ENCODE data around the gene DRAXIN.

The DRAXIN gene

DNA sequence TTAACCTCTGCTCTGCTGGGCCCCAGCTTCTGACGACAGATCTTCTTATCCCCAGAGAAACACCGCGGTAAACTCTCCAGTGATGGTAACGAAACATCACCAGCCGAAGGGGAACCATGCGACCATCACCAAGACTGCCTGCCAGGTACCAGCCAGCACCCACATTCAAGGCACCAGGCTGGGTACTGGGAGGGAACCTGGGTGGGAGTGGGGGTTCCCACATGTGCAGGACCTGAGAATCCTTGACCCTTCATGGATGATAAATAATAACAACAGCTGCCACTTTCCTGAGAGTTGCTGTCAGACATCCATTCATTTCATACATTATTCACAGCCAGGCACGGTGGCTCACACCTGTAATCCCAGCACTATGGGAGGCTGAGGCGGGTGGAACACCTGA lies 20.8 kb downstream of the DRAXIN start:
- no peak for DNase-seq

DNA sequence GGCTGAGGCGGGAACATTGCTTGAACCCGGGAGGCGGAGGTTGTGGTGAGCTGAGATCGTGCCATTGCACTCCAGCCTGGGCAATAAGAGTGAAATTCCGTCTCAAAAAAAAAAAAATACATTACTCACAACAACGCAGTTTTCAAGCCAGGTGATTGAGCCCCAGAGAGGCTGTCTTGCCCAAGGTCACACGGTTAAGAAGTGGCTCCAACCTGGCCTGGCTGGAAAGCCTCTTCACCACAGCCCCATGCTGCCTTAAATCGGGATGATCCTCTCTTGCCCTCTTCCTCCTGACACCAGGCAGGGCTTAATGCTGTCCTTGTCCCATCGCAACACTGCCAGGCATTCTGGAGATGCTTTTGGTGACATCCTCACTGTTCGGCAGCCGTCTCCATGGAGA lies 21.6 kb downstream of the DRAXIN start:
- DNase-seq, result no peak

DNA sequence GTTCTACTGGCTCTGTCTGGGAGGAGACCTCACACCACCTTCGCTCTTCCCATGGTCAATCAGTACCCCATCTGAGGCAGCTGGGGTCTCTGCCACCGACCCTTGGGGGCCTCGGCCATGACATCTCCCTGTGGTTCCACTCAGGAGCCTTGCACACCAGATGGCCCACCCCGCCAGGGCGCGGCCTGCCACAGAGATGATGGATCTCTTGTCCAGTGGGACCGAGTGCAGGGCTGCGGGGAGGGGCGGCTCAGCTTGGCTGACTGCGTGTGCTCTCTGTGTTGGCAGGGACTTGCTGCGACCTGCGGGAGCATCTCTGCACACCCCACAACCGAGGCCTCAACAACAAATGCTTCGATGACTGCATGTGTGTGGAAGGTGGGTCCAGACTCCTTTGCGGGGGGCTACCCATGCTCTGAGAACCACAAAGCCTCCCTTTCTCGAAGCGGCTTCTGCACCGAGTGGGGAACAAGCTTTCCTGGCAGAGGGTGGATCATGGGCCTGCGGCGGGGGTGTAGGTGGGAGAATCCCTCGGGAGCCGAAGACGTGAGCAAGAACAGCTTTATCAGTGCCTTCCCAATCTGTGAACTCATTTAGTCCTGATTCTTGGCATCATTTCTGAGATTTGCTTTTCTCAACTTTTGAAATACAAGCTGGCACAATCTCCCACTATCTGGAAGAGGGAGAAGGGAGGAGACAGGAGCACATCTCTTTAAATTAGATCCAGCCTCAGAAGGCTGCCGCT lies 23.5 kb downstream of the DRAXIN start:
- no peak for DNase-seq

DNA sequence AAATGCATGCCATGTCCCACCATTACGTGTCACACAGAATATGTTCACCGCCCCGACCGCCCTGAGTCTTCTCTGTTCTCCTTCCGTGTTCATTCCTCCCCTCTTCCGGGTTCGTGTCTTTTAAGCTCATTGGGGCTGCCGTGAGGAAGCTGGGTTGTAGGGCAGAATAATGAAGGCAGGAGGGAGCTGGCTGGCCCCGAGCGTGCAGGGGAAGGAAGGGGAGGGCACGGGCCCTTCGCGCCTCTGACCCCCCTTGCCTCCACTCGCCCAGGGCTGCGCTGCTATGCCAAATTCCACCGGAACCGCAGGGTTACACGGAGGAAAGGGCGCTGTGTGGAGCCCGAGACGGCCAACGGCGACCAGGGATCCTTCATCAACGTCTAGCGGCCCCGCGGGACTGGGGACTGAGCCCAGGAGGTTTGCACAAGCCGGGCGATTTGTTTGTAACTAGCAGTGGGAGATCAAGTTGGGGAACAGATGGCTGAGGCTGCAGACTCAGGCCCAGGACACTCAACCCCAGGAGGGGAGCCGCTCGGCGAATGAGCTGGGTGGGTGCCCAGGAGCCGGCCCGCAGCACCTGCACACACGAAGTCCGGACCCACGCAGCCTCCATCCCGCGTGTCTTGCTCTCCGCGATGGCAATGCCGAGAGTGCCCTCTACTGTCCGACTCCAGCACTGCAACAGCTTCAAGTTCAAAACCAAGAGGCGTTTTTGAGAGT lies 28.0 kb downstream of the DRAXIN start:
- DNase-seq, result peak; percentile 68

DNA sequence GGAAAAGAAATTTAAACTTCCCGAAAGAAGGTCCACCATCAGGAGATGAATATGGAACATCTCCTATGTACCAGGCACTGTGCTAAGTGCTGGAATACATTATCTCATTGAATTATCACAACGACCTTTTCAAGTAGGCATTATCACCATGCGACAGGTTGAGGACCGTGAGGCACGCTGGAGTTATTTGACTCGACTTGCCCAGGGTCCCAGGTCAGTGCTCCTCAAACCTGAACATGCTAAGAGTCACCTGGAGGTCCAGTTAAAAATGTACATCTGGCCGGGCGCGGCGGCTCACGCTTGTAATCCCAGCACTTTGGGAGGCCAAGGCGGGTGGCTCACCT lies 28.5 kb downstream of the DRAXIN start:
- DNase-seq, result no peak

DNA sequence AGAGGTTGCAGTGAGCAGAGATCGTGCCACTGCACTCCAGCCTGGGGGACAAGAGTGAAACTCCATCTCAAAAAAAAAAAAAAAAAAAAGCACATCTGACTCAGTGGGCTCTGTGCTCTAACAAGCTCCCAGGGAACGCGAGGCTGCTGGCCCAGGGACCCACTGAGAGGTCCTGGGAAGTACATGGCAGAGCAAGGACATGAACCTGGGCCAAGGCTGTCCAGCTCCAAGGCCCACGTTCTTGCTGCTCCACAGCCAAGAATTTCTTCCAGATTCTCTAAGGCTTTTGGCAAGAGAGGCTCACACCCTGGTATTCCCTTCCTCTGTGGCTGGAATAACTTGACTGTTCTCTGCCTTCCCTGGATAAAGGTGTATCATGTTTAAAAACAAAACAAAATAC lies 29.0 kb downstream of the DRAXIN start:
- no peak for DNase-seq

DNA sequence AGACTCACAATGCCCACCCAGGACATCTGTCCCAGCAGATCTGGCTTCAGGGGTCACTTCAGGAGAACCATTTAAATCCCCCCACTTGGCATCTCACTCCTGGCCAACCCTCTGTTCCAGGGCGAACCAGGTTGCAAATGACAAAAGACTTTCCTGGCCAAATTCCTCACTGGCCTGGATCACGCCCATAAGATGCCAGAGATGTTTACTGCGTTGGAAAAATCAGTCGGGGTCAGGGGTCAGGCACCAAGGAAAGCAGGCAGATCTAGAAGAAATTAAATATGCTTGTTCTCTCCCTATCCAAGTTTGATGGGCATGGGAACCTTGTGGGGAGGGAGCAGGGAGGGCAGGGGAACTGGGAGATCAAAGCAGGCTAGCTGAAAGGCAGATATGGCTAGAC lies 29.8 kb downstream of the DRAXIN start:
- DNase-seq, result no peak

DNA sequence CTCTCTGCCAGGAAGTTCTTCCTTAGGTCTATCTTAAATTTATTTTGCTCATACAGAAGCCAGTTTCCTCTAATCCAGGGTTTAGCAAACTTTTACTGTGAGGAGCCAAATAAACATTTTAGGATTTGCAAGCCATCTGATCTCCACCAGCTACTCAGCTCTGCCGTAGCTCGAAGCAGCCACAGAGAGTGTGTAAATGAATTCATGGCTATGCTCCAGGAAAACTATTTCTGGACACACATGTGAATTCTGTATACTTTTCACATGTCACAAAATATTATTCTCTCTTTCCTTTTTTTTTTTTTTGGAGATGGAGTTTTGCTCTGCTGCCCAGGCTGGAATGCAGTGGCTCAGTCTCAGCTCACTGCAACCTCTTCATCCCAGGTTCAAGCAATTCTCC lies 31.0 kb downstream of the DRAXIN start:
- no peak for DNase-seq

DNA sequence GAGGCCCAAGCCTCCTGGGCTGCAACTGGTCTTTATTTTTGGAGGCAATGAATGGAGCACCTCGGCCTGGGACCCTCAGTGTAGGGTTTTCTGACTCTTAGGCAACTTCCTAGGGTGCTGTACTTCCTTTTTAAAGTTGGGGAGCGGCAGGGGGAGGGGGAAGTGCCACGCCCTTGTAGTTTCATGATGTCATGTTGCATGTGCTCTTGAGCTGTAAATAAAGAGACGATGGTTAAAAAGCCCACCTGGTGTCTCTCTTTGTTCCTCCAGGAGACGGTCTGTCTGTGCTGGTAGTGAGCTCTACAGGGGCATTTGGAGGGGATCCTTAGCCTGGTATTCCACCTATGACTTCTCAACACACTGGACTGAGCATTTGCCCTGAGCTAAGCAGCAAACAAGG lies 34.1 kb downstream of the DRAXIN start:
- no peak for DNase-seq

DNA sequence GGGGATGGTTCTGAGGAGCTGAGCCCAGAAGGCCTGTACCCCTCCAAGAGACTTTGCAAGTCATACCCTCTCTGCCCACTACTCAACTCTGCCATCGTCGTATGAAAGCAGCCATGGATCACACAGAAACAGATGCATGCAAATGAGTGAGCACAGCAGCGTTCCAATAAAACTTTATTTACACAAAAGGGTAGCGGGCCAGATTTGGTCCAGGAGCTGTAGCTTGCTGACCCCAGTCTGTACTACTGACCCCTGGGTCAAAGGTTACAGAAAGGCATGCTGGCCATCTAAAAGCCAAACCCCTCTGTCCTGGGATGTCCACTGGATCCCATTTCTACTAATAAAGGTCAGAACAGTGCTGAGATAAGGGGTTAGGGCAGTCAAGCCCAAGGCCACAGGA lies 35.6 kb downstream of the DRAXIN start:
- DNase-seq, result no peak

DNA sequence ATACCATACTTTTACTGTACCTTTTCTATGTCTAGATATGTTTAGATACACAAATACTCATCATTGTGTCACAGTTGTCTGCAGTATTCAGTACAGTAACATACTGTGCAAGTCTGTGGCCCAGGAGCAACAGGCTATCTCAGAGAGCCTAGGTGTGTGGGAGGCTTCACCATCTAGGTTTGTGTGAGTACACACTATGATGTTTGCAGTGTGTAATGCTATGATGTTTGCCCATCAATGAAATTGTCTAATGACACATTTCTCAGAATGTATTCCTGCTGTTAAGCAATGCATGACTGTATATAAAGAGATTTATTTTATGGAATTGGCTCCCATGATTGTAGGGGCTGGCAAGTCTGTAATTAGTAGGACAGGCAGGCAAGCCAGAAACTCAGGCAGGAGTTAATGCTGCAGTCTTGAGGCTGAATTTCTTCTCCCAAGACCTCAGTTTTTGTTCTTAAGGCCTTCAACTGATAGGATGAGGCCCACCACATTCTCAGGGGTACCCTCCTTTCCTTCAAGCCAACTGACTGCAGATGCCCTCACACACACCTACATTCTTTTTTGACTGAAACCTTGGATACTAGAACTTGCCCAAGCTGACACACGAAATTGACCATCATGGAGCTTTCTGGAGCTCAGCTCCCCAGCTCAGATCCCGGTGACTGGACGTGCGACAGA lies 36.8 kb downstream of the DRAXIN start:
- DNase-seq, result no peak

DNA sequence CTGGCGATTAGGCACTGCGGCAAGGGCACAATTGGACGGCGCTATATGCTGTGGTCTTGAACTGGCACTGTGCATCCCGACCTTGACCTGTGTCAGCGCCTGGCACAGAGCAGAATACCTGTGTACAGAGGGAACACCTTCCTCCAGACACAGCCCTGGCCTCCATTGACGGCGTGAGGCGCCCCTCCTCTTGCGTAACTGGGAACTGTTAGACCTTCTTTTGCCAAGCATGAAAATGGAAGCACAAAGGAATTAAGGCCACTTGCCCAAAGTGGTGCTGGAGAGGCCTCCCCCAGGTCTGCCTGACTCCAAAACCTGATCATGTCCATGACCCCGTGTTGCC lies 37.6 kb downstream of the DRAXIN start:
- DNase-seq, result no peak

DNA sequence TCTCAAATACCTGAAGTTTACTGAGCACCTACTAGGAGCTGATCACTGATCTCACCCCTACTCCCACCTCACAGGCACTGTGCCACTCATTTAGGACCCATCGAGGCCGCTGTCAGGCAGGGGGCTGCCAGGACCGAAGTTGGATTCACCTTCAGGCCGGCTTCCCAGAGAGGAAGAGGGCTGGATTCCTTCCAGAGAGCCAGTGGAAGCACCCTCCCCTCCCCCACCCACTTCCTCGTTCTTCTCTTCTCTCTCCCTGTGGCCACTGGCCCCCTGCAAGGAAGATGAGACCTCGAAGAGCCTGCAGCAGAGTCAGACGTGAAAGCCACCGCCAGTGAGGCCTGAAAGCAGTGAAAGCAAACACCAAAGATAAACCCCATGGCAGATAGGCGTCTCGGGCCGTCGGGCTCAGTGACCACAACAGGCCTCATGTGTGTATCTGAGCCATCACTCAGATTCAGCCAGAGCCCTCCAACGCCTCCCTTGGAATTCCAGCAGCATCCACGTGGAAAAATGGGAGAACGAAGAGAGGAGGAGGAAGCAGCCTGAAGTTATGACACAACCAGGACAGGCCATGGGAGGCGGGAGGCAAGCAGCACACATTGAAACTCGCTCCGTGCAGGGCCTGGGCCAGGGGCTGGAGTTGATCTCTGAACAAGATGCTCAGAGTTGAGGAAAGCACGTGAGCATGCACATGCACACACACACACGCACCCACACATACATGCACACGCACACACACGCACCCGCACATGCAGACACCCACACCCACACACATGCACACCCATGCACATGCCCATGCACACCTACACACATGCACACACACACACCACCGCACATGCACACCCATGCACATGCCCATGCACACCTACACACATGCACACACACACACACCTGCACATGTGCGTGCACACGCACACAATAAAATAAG lies 38.3 kb downstream of the DRAXIN start:
- no peak for DNase-seq

DNA sequence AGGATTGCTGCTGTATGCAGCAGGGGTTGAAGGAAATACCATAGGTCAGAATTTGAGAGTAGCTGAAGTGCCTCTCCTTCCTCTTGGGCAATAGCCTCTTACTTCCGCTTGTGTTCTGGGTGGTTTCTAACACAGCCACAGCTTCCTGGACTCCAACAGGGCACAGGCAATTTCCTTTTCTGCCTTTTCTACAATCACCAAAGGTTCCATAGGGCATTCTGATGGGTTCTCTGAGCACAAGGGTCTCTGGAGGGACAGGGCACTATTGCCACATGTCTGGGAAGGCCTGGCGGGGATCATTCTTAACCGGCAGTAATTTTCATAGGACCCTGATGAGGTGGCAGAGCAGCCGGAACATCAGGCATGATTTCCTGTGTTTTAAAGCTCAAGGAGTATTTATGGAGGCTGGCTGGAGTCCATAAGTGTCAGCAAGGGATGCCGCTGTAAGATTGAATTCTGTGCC lies 39.0 kb downstream of the DRAXIN start:
- no peak for DNase-seq

DNA sequence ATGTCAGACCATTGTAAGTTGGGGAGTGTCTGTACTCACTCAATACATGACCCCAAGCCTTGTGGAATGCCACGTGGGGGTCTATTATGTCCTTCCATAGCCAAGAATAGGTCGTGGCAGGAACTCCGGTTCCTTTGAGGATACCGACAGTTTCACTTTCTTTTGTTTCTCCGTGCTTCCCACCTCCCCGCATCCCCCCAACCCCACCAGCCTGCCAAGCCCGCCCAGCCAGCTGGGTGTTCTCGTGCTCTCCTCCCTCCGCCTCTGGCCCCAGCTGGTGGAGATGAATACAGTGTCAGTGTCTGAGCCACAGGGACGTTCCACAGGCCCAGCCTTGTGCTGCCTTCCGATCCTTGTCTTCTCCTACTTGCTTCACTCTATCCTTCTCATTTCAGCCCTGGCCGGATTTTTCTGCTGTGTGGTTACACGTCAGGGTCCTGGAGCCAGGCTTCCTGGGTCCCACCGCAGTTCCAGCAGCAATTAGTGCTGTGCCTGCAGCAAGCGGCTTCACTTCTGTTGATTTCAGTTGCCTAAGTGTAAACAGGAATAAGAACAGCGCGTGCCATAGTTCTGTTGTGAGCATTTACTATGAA lies 40.3 kb downstream of the DRAXIN start:
- peak; percentile 79 for DNase-seq

DNA sequence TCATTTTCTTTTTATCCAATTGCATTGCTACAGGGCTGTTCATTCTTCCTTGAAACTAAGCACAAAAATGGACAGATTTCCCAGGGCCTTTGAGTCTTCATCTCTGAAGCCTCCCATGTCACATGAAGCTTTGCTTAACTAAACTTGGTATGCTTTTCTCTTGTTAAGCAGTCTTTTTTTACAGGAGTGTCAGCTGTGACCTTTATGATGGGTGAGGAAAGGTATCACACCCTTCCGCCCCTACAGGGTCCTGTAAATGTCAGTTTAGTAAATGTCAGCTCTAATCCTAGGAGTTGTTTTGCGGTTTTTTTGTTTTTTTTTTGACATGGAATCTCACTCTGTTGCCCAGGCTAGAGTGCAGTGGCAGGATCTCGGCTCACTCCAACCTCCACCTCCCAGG lies 41.8 kb downstream of the DRAXIN start:
- no peak for DNase-seq

DNA sequence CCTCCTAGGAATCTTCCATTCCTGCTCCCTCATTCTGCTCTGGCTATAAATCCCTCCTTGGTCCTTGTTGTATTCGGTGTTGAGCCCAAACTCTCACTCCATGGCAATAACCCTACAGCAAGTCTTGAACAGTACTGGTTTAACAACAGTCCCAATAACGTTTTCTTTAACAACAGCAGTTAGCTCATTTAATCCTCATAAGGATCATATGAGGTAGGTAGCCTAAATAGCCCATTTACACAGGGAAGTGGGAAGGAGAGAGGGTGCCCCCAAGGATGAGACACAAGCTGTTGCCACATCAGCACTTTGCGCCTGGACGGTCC lies 44.0 kb downstream of the DRAXIN start:
- no peak for DNase-seq

DNA sequence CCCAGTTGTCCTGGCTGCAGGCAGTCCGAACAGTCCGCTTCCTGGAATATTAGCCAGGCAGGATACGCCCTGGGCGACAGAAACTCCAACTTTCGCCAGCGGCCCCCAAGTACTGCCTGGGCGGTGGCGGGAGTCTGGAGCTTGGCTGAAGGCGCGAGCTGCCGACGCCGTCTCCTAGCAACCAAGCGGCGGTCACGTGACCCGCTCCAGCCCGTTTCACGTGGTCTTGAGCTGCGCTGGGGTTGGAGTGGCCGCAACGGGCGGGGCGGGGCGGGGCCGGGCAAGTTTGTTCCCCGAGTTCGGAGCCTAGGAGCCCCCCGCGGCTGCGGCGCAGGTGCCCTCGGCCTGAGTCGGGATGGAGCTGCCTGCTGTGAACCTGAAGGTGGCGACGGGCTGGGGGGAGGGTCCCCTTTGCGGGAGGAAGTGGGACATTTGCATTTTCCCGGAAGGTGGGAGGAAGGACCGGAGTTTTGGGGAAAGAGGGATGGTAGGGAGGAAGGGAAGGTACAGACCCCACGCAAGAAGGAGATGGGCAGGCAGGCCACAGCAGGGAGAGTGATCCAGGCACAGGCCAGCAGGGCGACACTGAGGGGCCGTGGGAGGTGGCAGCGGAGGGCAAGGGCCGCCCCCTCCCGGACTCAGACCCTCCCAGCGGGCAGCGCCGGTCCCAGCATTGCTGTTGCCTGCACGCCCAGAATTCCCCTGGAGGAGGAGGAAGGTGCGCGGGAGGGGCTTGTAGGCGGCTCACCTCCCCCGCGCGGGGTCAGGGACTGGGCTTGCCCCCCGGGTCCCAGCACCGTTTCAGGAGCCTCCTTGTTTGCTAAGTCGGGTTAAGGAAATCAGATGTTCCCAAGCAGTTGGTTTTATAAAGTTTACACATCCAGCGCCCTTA lies 44.6 kb downstream of the DRAXIN start, which contains the start of gene AGTRAP:
Gene AGTRAP (plus strand): TSS at position 283 of the 892 bp plus-strand sequence. CDS start 73 bp downstream, at position 356.
- DNase-seq, result peak; percentile 91

DNA sequence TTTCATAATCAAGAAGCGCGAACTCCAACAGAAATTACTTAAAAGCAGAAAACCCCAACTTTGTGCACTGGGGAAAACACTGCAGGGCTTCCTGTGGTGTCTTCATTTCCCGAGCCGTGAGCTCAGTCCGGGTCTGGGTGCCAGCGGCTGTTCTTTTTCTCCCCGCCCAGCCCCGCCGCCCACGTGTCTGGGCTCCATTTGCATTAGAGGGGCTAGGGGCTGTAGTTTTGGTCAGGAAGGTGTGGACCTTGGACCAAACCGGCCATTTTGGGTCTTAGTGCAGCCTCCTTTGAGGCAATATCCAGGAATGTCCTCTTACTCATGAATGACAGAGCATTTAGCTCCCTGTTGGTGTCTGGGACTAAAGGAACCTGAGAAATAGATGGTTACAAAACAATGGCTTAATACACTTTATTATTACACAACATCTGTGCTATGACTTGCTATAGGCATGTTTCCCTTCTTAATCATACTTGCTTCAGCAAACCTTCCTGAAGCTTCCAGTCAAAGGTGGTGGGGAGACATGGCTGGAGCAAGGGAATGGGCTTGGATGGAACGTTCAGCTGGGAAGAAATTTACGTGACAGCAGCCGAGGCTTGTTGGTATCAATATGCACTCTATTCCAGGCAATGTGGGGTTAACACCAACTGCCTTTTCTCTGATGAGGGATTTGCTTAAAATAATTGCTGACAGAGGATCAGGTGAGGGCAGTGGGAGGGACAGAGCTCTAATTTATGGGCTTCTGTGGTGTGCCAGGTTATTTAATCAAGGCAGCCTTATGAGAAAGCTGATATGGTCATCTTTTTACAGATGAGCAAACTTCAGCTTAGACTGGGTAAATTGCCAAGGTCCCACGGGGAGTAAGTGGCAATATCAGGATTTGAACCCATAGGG lies 45.5 kb downstream of the DRAXIN start:
- DNase-seq, result peak; percentile 22

DNA sequence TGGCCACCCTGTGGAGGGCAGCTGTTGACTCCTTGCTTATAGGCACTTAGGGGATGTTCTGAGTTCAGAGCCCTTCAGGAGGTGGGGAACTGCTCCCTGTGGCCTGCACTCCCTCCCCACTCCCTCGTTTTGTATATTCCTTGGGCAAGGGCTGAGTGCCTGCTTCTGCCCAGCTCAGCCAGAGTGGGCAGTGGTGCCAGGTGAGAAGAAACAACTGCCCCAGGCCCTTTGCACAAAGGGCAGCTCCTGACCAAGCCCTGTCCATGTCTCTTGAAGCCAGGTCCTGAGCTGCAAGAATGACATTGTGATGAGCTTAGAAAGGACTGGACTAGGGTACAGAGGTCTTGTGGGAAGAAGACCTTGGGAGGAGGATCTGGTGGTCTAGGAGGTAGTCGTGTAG lies 46.6 kb downstream of the DRAXIN start:
- DNase-seq, result no peak

DNA sequence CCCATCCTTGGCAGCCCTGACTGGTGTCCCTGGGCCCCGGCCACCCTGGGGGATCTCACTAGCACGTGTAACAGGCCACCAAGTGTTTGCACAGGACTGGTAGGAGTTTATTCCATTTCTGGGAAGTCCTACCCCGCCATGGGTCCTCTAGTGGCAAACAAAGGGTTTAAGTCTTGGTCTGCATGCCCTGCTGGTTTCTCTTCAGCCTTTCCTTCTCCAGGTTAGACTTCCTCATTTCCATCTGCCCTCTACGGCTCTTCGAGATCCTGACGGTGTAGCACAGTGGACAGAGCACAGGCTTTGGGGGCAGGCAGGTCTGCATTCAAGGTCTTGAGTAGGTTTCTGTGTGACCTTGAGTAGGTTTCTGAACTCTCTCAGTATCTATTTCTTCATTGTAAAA lies 47.3 kb downstream of the DRAXIN start:
- DNase-seq, result no peak
